Transverse colon (tissue), 4 donors: ENCODE results near the gene FLYWCH1. TPM values are rescaled to one million over a fixed set of nuclear protein-coding genes. Genes with fewer than 3 reads are reported as not detected.

ENCODE experiments used
- DNase-seq: peaks from one replicate; pipeline ENCODE4 v3.0.0-alpha.2; 2019
- H3K27ac ChIP-seq, 4 donors: fragments of 200-600 bp; sonication (generic); 2 replicates each; pipeline ENCODE4 v1.5.1; 2016 to 2018; ENCODE audit warnings: inconsistent platforms in 4 of 4
- H3K27me3 ChIP-seq: fragments of 200-600 bp; sonication (generic); 2 replicates; pipeline ENCODE4 v1.5.1; 2017; ENCODE audit warnings: inconsistent platforms
- H3K36me3 ChIP-seq, 4 donors: fragments of 200-600 bp; sonication (generic); 2 replicates each; pipeline ENCODE4 v1.5.1; 2017 to 2019; ENCODE audit warnings: inconsistent platforms in 4 of 4
- H3K4me1 ChIP-seq, 4 donors: fragments of 200-600 bp; sonication (generic); 2 replicates each; pipeline ENCODE4 v1.5.1; 2017 to 2020; ENCODE audit warnings: inconsistent platforms in 4 of 4
- H3K4me3 ChIP-seq, 4 donors: fragments of 200-600 bp; sonication (generic); 1 replicate in 1 of 4; 2 replicates in 3 of 4; pipeline versions ENCODE4 v1.5.1 to v1.6.1; 2017 to 2019; ENCODE audit warnings: inconsistent platforms in 4 of 4
- H3K9me3 ChIP-seq, 2 donors: fragments of 200-600 bp; sonication (generic); 2 replicates each; pipeline ENCODE4 v1.5.1; 2017 to 2019; ENCODE audit warnings: inconsistent platforms in 2 of 2
- EP300 ChIP-seq: sonication (generic); formaldehyde crosslinking; IDR thresholded peaks from one replicate; pipeline ENCODE4 v1.6.1; 2017; ENCODE audit warnings: antibody characterized with exemption, low read depth
- POLR2A ChIP-seq: fragments of 450-650 bp; IDR thresholded peaks from one replicate; pipeline ENCODE4 v1.6.1; 2016; ENCODE audit warnings: antibody characterized with exemption, mild to moderate bottlenecking, moderate library complexity
- POLR2AphosphoS5 ChIP-seq, 3 donors: sonication (generic); formaldehyde crosslinking; IDR thresholded peaks; one replicate each; pipeline ENCODE4 v1.6.1; 2016; ENCODE audit warnings: antibody characterized with exemption in 3 of 3
- WGBS, 2 donors: methylation state at CpG; one replicate each; pipeline ENCODE4 v1.1.5; 2018; ENCODE audit warnings: low coverage in 1 of 2; 5-methylcytosine and 5-hydroxymethylcytosine counted together
- in situ Hi-C, 4 donors: fragments of 200-750 bp; cut with MboI; loops; one replicate each; pipeline versions ENCODE4 v1.15.0 to v1.15.1; 2017; ENCODE audit warnings: low sequenced_read_pairs in 3 of 4, low pct_ligation_motif_present in 1 of 4, low pct_unique_long_range_greater_than_20kb in 1 of 4
- intact Hi-C: fragments of 100-400 bp; cut with DNase I; formaldehyde crosslinking; loops from one replicate; pipeline ENCODE4 v1.15.1; 2023; ENCODE audit warnings: low total_unique reads
- total RNA-seq, 4 donors: library from RNA; depleted of rRNA; stranded (reverse); fragments of >200 nt; gene quantifications; one replicate each; pipeline ENCODE4 v1.1.0, GENCODE V29; 2016
- TF ChIP-seq, protein P1 (sequence below), 5 experiments: fragments of 200-600 bp in 3 of 5; fragments of 450-650 bp in 2 of 5; sonication (generic) in 3 of 5; IDR thresholded peaks; 1 replicate in 2 of 5; 2 replicates in 3 of 5; pipeline ENCODE4 v1.5.1; 2016 to 2017; ENCODE audit warnings: antibody characterized with exemption in 5 of 5, inconsistent platforms in 3 of 5, mild to moderate bottlenecking in 2 of 5, moderate library complexity in 1 of 5

Gene FLYWCH1
- total RNA-seq, 4 donors from 2014 or later: 29.1 to 59.1 (median 34.6) TPM

DNA sequence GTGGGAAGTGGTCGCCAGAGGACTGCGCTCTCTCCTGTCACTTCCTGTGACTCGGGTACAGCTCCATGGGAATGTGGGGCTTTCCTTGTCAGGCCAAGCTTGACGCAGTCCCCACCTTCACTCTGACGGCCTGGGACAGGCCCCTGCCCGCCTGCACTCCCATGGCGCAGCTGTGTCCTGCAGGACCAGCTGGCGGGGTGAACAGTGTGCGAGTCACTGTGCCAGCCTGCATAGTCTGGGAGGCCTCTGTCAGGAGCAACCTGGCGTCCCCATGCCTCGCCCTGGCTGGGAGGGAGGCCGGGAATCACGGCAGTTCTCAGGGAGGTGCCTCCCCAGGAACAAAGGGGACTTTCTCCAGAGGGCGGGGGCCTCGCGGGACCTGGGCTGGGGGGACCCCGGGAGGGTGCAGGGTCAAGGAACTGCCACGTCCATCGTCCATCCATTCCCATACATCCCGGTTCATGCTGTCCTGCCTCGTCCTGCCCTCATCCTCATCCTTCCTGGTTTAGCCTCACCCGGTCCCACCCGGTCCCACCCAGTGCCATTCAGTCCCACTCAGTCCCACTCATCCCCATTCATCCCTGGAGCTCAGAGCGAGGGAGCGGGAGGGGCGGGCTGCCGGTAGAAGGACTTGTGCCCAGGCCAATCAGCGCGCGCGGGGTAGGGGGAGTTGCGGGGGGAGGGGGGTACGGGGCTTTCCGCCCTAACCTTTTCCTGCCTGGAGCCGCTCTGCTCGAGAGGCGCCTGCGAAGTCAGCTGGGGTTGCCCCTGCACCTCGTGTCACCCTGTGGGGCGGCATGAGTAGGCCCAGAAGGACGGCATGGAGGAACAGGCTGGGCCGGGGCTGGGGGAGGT, 13.4 kb downstream of the FLYWCH1 start:
- Histone ChIP-seq H3K27me3 (no peaks in the 10 kb centered on the region), H3K36me3 (peaks cover 0 to 4% (median 2%) of the 10 kb centered on the region in 4 donors), H3K9me3 (no peaks in the 10 kb centered on the region), H3K4me1 (peaks cover 0 to 8% (median 2%) of the 10 kb centered on the region in 4 donors), H3K27ac (no peak overlapping the region), H3K4me3 (no peak overlapping the region)
- DNase-seq: no peak
- intact Hi-C loops (loop anchor here (5.0 kb wide), 1 partner anchor 48 kb away; no protein-coding TSS in a partner anchor), in situ Hi-C loops (loop anchor here in 1 of 4 donors (10.0 kb wide), 1 partner anchor 50 kb away; no protein-coding TSS in a partner anchor)
- WGBS, 2 donors: 81% methylated on average over 38 of the region's 42 CpGs; no CpG with 5 or more reads in 1 of the 2 donors
- TF ChIP-seq POLR2A: no peak
- no peak for TF ChIP-seq EP300
- TF ChIP-seq, protein P1, sequence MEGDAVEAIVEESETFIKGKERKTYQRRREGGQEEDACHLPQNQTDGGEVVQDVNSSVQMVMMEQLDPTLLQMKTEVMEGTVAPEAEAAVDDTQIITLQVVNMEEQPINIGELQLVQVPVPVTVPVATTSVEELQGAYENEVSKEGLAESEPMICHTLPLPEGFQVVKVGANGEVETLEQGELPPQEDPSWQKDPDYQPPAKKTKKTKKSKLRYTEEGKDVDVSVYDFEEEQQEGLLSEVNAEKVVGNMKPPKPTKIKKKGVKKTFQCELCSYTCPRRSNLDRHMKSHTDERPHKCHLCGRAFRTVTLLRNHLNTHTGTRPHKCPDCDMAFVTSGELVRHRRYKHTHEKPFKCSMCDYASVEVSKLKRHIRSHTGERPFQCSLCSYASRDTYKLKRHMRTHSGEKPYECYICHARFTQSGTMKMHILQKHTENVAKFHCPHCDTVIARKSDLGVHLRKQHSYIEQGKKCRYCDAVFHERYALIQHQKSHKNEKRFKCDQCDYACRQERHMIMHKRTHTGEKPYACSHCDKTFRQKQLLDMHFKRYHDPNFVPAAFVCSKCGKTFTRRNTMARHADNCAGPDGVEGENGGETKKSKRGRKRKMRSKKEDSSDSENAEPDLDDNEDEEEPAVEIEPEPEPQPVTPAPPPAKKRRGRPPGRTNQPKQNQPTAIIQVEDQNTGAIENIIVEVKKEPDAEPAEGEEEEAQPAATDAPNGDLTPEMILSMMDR (IDR thresholded peaks at IDR 0.05): no peak
- TF ChIP-seq POLR2AphosphoS5 (IDR thresholded peaks at IDR 0.05): no peak

DNA sequence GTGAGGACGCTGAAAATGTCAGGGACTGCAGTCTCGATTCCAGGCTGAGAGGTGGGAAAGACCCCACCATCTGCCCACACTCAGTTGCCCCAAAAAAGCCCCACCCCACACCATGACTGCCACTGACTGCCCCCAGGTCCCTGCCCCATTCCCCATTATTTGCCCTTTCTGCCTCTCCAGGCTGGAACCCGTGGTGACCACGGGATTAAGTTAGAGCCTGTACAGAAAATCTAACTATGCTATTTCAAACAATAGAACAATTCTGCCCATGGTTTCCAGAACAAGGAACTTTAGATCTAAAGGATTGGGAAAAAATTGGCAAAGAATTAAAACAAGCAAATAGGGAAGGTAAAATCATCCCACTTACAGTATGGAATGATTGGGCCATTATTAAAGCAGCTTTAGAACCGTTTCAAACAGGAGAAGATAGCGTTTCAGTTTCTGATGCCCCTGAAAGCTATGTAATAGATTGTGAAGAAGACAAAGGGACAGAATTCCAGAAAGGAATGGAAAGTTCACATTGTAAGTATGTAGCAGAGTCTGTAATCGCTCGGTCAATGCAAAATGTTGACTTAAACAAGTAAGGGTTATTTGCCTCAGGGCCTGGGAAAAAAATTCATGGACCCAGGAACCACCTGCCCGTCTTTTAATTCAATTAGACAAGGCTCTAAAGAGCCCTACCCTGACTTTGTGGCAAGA, 14.4 kb downstream of the FLYWCH1 start:
- Histone ChIP-seq H3K9me3 (no peaks in the 10 kb centered on the region), H3K4me3 (no peak overlapping the region), H3K27me3 (no peaks in the 10 kb centered on the region), H3K4me1 (peaks cover 0 to 8% (median 2%) of the 10 kb centered on the region in 4 donors), H3K36me3 (peaks cover 0 to 11% (median 4%) of the 10 kb centered on the region in 4 donors), H3K27ac (no peak overlapping the region)
- no peak for DNase-seq
- intact Hi-C loops (no loop called here), in situ Hi-C loops (loop anchor here in 1 of 4 donors (10.0 kb wide), 1 partner anchor 51 kb away; no protein-coding TSS in a partner anchor)
- TF ChIP-seq EP300 (no peak), POLR2A (no peak), POLR2AphosphoS5 (IDR thresholded peaks at IDR 0.05) (no peak)
- TF ChIP-seq, protein P1 (IDR thresholded peaks at IDR 0.05): no peak
- 71 to 84% methylated on average over 7 to 9 of the region's 9 CpGs for WGBS, 2 donors

DNA sequence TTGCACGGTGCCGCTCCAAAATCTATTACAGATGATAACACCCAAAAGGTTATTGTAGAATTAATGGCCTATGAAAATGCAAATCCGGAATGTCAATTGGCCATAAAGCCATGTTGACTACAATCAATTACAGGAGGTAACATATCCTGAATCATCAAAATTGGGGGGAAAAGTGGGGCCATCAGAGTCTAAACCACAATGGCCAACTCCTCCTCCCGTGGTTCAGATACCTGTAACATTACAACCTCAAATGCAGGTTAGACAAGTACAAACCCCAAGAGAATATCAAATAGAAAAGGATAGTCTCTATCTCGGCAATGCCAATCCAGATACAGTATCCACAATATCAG, 14.9 kb downstream of the FLYWCH1 start:
- TF ChIP-seq EP300: no peak
- no peak for TF ChIP-seq POLR2A
- no peak for TF ChIP-seq POLR2AphosphoS5 (IDR thresholded peaks at IDR 0.05)
- TF ChIP-seq, protein P1 (IDR thresholded peaks at IDR 0.05): no peak
- Histone ChIP-seq H3K4me1 (peaks cover 0 to 8% (median 2%) of the 10 kb centered on the region in 4 donors), H3K4me3 (no peak overlapping the region), H3K9me3 (no peaks in the 10 kb centered on the region), H3K36me3 (peaks cover 0 to 11% (median 4%) of the 10 kb centered on the region in 4 donors), H3K27ac (no peak overlapping the region), H3K27me3 (no peaks in the 10 kb centered on the region)
- intact Hi-C loops: no loop called here
- in situ Hi-C loops: loop anchor here in 1 of 4 donors (10.0 kb wide), 1 partner anchor 52 kb away; no protein-coding TSS in a partner anchor
- WGBS, 2 donors: 75 to 81% methylated on average over 3 to 5 of the region's 5 CpGs
- DNase-seq: no peak
